Ureter (tissue), 1 donor: Measurements from ENCODE around the gene SLC27A4. TPM values are rescaled to one million over a fixed set of nuclear protein-coding genes. Genes with fewer than 3 reads are reported as not detected.

Source experiments
- DNase-seq: peaks from one replicate; pipeline ENCODE4 v3.0.0-alpha.2; 2020; ENCODE audit warnings: low spot score
- total RNA-seq: library from RNA; stranded (reverse); gene quantifications from one replicate; pipeline ENCODE4 v1.2.4, GENCODE V29; 2023
- donor health status: DM: yes; HTN: yes; CAD: no.

The SLC27A4 gene
- 37.1 TPM for total RNA-seq

GRCh38 chr9:128339761-128340690 lies at the start of gene SLC27A4:
SLC27A4 (plus strand) TSS chr9:128340527; CDS start chr9:128343133, 2,606 bp downstream.
- peak; percentile 72 for DNase-seq

GRCh38 chr9:128292009-128292408 lies 48.3 kb upstream of the SLC27A4 start:
- no peak for DNase-seq

DNA sequence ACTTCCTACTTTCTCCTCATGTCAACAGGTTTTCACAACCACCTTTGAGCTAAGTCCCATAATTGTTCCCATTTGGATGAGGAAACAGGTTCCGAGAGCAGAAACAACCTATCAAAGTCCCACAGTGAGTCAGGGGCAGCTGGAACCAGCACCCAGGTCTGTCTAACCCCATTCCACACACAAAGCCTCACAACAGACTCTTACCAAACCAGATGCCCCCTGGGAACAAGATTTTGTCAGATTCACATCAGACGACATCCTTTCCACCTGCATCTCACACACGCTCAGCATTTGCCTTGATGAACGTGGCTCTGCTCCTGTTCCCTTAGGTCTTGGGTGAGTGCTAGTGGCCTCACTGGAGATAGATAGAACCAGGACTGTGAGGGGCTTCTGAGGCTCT lies 47.2 kb upstream of the SLC27A4 start:
- DNase-seq: no peak

DNA sequence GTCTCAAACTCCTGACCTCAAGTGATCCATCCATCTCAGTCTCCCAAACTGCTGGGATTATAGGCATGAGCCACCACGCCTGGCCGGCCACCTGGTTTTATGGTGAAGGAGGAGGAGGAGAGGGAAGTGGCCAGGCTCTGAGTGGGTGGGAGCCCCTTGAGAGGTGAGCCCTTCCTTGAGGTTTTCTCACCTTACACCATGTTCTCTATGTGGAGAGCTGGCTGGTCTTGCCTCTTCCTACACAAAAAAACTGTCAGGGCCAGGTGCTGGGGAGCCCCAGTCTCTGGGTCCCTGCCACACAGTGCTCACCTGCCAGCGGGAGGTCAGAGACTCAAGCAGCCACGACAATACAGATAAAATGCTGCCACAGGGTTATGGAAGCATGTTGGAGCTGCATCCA lies 46.2 kb upstream of the SLC27A4 start:
- DNase-seq: no peak

GRCh38 chr9:128296340-128297220 lies 43.7 kb upstream of the SLC27A4 start:
- DNase-seq: no peak

DNA sequence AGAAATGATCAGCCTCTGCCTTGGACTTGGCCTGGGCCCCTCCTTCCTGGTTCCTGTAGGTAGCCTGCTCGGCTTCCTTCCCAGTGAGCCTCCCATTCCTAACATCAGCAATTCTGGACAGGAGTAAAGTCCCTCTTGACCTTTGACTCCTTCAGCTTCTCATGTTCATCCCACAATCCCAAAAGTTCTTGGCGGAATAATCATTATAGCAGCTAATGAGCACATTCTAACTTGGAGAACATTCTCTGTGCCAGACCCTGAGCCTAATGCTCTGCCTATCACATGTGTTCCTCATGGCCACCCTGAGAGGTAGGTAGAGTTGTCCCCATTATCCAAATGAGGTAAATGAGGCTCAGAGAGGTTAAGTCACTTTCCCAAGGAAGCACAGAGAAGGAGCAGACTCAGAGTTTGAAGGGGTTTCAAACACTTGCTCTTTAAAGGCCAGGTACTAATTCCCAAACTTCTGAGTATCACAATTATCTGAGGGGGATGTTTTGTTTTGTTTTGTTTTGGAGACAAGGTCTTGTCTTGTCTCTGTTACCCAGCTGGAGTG lies 43.0 kb upstream of the SLC27A4 start:
- no peak for DNase-seq

- DNase-seq: no peak
Observed at GRCh38 chr9:128298535-128299482, 41.5 kb upstream of the SLC27A4 start.

GRCh38 chr9:128304136-128304970 lies 36.0 kb upstream of the SLC27A4 start:
- no peak for DNase-seq

- no peak for DNase-seq
Observed at GRCh38 chr9:128304971-128305288, 35.4 kb upstream of the SLC27A4 start.

- DNase-seq: no peak
Observed at GRCh38 chr9:128309551-128309950, 30.8 kb upstream of the SLC27A4 start.

- DNase-seq: no peak
Observed at GRCh38 chr9:128310461-128310860, 29.9 kb upstream of the SLC27A4 start.

DNA sequence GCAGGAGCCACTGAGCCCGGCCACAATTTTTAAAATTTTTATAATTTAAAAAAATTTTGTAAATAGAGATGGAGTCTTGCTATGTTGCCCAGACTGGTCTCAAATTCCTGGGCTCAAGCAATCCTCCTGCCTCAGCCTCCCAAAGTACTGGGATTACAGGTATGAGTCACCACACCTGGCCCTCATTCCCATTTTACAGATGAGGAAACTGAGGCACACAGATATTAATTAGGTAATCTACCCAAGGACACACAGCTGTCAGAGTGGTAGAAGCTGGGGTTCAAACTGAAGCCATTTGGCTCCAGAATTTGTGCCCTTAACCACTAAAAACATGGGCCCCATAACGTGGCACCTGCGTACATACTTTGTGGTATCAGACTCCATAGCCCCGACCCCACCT lies 25.6 kb upstream of the SLC27A4 start:
- no peak for DNase-seq

DNA sequence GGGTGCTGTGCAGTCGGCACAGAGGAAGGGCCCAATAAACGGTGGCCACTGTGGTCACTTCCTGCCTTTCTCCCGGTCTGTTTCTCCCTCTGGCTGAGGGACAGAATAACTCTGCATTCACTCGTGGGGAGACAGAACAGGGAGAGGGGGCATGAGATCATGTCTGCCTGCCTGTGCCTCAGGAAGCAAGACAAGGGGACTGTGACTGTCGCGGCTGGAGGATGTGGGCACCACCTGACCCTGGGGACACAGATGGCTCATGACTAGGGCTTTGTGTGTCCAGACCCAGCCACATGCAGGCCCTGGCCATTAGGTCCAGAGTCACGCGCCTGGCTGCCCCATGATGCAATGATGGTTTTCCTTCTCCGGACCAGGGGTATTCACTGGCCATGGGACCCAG lies 23.9 kb upstream of the SLC27A4 start:
- no peak for DNase-seq

DNA sequence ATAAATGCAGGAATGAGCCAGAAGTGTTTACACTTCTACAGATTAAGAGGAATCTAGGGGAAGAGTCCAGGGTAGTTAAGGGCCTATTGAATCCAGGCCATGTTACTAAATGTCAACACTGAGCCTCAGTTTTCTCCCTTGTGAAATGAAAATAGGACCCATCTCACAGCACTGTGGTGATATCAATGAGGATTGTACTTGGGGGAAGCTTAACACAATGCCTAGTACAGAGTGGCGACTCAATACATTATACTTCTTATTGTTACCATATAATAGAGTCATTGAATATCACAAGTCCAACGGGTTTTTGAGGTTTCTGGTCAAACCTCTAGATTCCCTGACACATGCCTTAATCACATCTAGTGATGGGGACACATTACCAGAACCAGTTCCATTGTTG lies 22.7 kb upstream of the SLC27A4 start:
- no peak for DNase-seq

- no peak for DNase-seq
Observed at GRCh38 chr9:128321343-128321742, 19.0 kb upstream of the SLC27A4 start.

DNA sequence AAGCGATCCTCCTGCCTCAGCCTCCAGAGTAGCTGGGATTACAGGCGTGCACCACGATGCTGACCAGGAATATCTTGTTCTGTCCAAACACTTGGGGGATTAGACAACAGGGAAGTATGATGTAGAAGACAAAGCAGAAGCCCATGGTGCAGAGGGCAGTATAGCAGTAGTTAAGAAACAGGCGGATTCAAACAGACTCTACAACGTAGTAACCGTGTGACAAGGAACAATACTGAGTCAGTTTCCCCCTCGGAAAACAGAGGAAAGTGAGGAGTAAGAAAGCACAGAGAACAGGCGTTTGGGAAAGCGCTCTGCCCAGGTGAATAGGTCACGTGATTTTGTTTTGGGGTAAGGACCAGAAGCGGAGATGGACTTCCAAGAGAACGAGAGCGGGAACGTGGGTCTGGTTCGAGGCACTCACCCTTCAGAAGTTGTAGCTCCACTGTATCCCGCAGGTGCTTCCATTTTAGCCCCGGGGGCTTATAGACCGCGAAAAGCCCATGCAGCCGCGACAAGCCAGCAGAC lies 18.4 kb upstream of the SLC27A4 start:
- DNase-seq: no peak

DNA sequence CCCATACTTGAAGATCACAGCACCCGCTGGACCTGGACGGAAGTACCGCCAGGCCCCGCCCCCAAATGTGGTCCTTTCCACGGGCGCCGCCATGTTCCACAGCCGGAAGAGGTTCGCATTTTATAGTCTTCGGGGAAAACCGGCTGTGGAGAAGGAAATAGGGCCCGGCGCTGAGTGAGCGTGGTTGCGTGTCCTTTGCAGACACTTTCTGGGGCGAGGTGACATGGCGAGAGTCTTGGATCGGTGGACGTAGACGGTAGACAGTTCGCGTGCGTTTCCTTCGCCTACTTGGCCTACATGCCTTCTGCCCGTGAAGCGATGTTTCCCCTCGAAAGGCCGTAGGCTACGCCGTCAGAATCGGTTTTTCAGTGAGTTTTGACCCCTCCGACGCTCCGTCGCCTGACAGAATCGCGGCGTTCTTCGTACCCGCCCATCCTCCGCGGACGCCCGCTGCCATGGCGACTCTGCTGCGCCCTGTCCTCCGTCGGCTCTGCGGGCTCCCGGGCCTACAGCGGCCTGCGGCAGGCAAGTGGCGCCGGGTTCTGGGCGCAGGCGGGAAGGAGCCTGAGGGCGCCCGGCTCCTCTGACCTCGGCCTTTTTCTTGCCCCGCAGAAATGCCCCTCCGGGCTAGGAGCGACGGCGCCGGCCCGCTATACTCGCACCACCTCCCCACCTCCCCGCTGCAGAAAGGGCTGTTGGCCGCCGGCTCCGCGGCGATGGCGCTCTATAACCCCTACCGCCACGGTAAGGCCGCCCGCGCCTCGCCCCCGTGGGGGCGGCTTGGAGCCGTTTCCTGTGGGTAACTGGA lies 17.7 kb upstream of the SLC27A4 start, which contains the start of the genes COQ4 and TRUB2:
TSS of gene COQ4 (plus strand) at position 436 of the 808 bp plus-strand sequence. CDS start at position 456, 20 bp downstream.
TSS of gene TRUB2 (minus strand) at position 44 of the 808 bp plus-strand sequence. CDS start at position 5, 39 bp downstream.
- peak; percentile 94 for DNase-seq

GRCh38 chr9:128323212-128323730 lies 17.1 kb upstream of the SLC27A4 start:
- DNase-seq: no peak

GRCh38 chr9:128323791-128324190 lies 16.5 kb upstream of the SLC27A4 start:
- no peak for DNase-seq
